Endothelial cell (in vitro differentiated cells): ENCODE data around the gene MTMR3. TPM values are rescaled to one million over a fixed set of nuclear protein-coding genes. Genes with fewer than 3 reads are reported as not detected.

ENCODE experiments used
- DNase-seq: peaks from one replicate; pipeline ENCODE4 v3.0.0; 2021; ENCODE audit warnings: low spot score
- H3K27ac Mint-ChIP-seq: one replicate; pipeline ENCODE4 v1.8.0; 2021; ENCODE audit warnings: mixed read lengths, inconsistent platforms; ENCODE audit not compliant: unreplicated experiment
- H3K27me3 Mint-ChIP-seq: one replicate; pipeline ENCODE4 v1.8.0; 2021; ENCODE audit warnings: mild to moderate bottlenecking, moderate library complexity, mixed read lengths, inconsistent platforms; ENCODE audit not compliant: unreplicated experiment
- H3K36me3 Mint-ChIP-seq: one replicate; pipeline ENCODE4 v1.8.0; 2021; ENCODE audit warnings: mild to moderate bottlenecking, low read depth, mixed read lengths, inconsistent platforms; ENCODE audit not compliant: unreplicated experiment
- H3K4me1 Mint-ChIP-seq: one replicate; pipeline ENCODE4 v1.8.0; 2021; ENCODE audit warnings: mild to moderate bottlenecking, mixed read lengths, inconsistent platforms; ENCODE audit not compliant: unreplicated experiment
- H3K4me3 Mint-ChIP-seq: one replicate; pipeline ENCODE4 v1.8.0; 2021; ENCODE audit warnings: mild to moderate bottlenecking, mixed read lengths, inconsistent platforms; ENCODE audit not compliant: unreplicated experiment
- H3K9me3 Mint-ChIP-seq: one replicate; pipeline ENCODE4 v1.8.0; 2021; ENCODE audit warnings: mixed read lengths, inconsistent platforms; ENCODE audit not compliant: unreplicated experiment
- CTCF ChIP-seq: fragments of 200-600 bp; sonication (generic); IDR thresholded peaks from one replicate; pipeline ENCODE4 v1.5.0; 2021; ENCODE audit warnings: antibody characterized with exemption; ENCODE audit not compliant: unreplicated experiment
- total RNA-seq: library from RNA; stranded (reverse); fragmentation: NEBNext Ultra II Directional; extraction: Animal tissue kit (Norgen Biotek cat#: 25700); gene quantifications from one replicate; pipeline ENCODE4 v1.2.1, GENCODE V29; 2021; ENCODE audit not compliant: unreplicated experiment

The MTMR3 gene
- total RNA-seq, 1 donor from 2014 or later, result 39.1 TPM

GRCh38 chr22:30014244-30014643, 131.3 kb downstream of the MTMR3 start:
- Mint-ChIP-seq H3K4me1 (no peaks in the 10 kb centered on the region), H3K27me3 (peaks cover 4% of the 10 kb centered on the region), H3K9me3 (no peaks in the 10 kb centered on the region), H3K27ac (no peak overlapping the region), H3K4me3 (no peak overlapping the region), H3K36me3 (peaks cover 43% of the 10 kb centered on the region)
- TF ChIP-seq CTCF, result no peak
- no peak for DNase-seq

GRCh38 chr22:30015229-30015797, 132.3 kb downstream of the MTMR3 start:
- Mint-ChIP-seq H3K27ac (no peak overlapping the region), H3K27me3 (peaks cover 4% of the 10 kb centered on the region), H3K4me3 (no peak overlapping the region), H3K36me3 (peaks cover 41% of the 10 kb centered on the region), H3K4me1 (no peaks in the 10 kb centered on the region), H3K9me3 (no peaks in the 10 kb centered on the region)
- no peak for TF ChIP-seq CTCF
- DNase-seq, result no peak

GRCh38 chr22:30015846-30016245, 132.9 kb downstream of the MTMR3 start:
- H3K27ac Mint-ChIP-seq, result no peak overlapping the region
- H3K9me3 Mint-ChIP-seq, result no peaks in the 10 kb centered on the region
- H3K36me3 Mint-ChIP-seq, result peaks cover 44% of the 10 kb centered on the region
- no peak overlapping the region for H3K4me3 Mint-ChIP-seq
- DNase-seq, result no peak
- peaks cover 4% of the 10 kb centered on the region for H3K27me3 Mint-ChIP-seq
- no peaks in the 10 kb centered on the region for H3K4me1 Mint-ChIP-seq
- TF ChIP-seq CTCF, result no peak

GRCh38 chr22:30016596-30016995, 133.6 kb downstream of the MTMR3 start:
- Mint-ChIP-seq H3K4me3 (peak overlapping the region; percentile 56), H3K9me3 (no peaks in the 10 kb centered on the region), H3K27ac (no peak overlapping the region), H3K36me3 (peaks cover 52% of the 10 kb centered on the region), H3K4me1 (no peaks in the 10 kb centered on the region), H3K27me3 (peaks cover 4% of the 10 kb centered on the region)
- no peak for TF ChIP-seq CTCF
- DNase-seq, result no peak

GRCh38 chr22:30017375-30018223, 134.6 kb downstream of the MTMR3 start:
- Mint-ChIP-seq H3K4me3 (no peak overlapping the region), H3K27me3 (peaks cover 7% of the 10 kb centered on the region), H3K4me1 (no peaks in the 10 kb centered on the region), H3K27ac (no peak overlapping the region), H3K9me3 (no peaks in the 10 kb centered on the region), H3K36me3 (peaks cover 51% of the 10 kb centered on the region)
- TF ChIP-seq CTCF, result no peak
- DNase-seq, result no peak
